Keratinocyte (primary cell): Measurements from ENCODE around the gene MOK.

Experiments used
- CTCF ChIP-seq, 3 experiments: IDR thresholded peaks in 1 of 3; conservative IDR thresholded peaks in 1 of 3; optimal IDR thresholded peaks in 1 of 3; 2 replicates in 2 of 3; 3 replicates in 1 of 3; pipeline versions ENCODE3 to v1.5.1; 2011; ENCODE audit warnings: low read length in 3 of 3, mild to moderate bottlenecking in 3 of 3, moderate library complexity in 2 of 3, control low read depth in 1 of 3, inconsistent platforms in 1 of 3; ENCODE audit not compliant: insufficient read depth in 2 of 3; ENCODE audit errors: extremely low read depth in 1 of 3
- EZH2 ChIP-seq: IDR thresholded peaks from one replicate; pipeline ENCODE4 v1.6.1; 2012; ENCODE audit warnings: inconsistent platforms, mild to moderate bottlenecking, low read length, moderate library complexity

GRCh38 chr14:102320671-102321455 is 15.9 kb upstream of the MOK start:
- TF ChIP-seq CTCF (optimal IDR thresholded peaks at IDR 0.05 in 1 of 3, IDR thresholded peaks at IDR 0.05 in 1 of 3, conservative IDR thresholded peaks at IDR 0.05 in 1 of 3; ENCODE audit: extremely low read depth in 1 of 3, insufficient read depth in 2 of 3, low read length in 3 of 3), result no peak
- TF ChIP-seq EZH2, result no peak
